ENCODE data around the gene ZNF784.

The ZNF784 gene

DNA sequence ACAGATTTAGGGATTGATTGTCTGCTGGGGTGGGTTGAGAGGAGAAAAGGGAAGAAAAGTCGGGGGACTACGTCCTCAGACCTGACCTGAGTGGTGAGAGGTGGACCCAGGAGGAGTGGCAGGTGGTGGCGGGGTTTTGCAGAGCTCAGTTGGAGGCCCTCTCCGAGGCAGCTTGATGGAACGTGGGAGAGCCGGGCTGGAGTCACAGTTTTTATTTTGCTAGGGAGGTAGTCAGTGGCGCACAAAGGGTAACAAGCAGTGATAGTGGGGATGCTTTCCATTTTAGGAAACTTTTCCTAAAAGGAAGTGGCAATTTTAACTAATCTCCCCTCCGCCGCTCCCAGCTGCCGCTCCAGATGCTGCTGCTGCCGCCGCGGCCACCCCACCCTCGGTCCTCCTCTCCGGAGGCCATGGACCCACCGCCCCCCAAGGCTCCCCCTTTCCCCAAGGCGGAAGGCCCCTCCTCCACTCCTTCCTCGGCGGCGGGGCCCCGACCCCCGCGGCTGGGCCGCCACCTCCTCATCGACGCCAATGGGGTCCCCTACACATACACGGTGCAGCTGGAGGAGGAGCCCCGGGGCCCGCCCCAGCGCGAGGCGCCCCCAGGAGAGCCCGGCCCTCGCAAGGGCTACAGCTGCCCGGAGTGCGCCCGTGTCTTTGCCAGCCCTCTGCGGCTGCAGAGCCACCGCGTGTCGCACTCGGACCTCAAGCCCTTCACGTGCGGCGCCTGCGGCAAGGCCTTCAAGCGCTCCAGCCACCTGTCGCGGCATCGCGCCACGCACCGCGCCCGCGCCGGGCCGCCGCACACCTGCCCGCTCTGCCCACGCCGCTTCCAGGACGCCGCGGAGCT, 18.0 kb upstream of the ZNF784 start:
- no peak for DNase-seq

DNA sequence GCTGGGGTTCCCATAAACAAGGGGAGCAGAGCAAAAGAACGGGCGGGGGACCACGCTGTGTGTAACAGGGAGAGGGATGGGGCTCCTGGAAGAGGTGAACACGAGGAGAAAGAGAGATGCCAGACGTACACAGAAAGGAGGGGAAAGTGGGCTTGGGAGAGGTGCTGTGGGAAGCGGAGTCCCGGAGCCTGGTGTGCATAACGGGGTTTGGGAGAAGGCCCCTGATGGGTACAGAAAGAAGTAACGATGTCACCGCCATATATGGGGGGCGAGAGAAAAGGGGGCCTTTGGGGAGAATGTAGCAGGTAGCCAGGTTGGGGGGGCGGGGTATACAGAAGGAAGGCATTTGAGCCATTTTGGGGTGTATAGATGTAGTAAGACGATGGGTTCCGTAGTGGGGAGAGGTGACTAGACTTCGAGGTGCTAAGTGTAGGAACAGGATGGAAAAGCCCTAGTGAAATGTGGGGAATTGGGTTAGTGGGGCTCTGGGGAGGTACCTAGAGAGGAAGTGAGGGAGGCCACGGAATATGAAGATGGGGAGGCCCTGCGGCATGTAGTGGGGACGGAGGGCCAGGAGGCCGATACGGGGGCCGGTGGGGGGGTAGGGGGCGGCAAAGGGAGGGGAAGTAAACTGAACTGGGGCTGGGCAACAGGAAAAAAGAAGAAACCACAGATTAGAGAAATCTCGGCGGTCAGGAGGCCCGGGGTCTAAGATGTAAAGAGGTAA, 17.2 kb upstream of the ZNF784 start:
- DNase-seq: peak; percentile 37

DNA sequence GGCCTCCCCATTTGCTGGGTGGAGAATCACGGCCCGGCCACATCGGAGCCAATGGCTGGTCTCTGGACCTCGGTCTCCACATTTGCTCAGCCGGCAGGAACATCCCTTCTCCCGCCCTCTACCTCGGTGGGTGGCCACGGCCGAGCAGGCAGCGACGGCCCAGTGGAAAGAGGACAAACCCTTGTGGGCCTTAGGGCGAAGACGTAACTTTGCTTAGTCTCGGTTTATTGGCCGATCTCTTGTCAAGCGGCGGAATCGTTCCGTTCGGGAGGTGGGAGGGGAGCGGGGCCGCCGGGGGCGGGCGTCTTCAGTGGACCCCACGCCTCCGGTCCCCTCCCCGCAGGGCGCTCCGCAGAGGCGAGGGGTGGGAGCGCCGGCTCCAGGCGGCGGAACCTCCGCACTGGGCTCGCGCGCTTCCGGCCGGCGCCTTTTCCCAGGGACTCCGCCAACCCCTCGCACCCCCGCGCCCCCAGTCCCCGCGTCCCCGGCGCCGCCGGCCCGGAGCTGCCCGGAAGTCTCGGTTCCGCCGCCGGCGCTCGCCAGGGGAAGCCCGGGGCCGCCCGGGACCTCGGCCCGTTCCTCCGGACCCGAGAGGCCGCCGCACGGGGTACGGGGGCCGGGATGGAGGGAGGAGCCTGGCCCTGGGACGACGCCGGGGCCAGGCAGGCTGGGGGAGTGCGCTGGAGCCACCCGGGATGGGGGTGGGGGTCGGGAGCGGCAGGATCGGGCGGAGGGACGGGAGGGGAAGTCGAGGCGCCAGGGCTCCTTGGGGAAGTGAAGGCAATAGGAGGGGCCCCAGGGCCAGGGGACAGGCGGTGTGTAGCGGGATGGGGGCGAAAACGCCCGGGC, 16.4 kb upstream of the ZNF784 start, which contains the start of gene ZNF580:
ZNF580 (plus strand) TSS at position 426 of the 849 bp plus-strand sequence. CDS start 1,507 bp downstream, outside the sequence.
- DNase-seq: peak; percentile 35

- no peak for DNase-seq
These were observed 15.7 kb upstream of the ZNF784 start for GRCh38 chr19:55640043-55640576.

DNA sequence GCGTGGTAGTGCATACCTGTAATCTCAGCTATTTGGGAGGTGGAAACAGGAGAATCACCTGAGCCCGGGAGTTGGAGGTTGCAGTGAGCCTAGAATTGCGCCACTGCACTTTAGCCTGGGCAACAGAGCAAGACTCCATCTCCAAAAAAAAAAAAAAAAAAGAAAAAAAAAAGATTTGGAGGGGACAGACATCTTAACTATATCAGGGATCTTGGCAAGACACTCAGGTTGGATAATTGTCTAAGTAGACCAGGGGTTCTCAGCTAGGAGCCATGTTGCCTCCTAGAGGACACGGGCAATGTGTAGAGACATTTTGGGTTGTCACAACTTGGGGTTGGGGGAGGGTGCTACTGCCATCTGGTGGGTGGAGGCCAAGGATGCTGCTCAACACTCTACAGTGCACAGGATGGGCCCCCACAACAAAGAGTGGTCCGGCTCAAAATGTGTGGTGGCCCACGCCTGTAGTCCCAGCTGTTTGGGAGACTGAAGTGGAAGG, 14.5 kb upstream of the ZNF784 start:
- DNase-seq: no peak

DNA sequence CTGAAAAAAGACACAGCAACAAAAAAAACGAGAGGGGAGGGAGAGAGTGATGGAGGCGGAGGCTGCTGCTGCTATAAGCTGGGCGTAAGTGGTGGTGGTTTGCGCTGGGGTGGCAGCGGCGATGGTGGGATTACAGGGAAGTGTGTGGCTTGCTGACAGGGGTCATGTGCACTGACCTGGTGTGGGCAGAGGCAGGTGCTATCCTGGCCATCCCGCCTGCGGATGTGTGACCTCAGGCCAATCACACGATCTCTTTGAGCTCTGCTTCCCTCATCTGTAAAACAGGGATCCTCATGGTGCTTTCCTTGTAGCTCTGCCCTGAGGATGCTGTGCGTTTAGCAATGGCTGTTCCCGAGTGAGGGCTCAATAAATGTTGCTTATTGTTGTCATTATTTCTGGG, 13.2 kb upstream of the ZNF784 start:
- no peak for DNase-seq

DNA sequence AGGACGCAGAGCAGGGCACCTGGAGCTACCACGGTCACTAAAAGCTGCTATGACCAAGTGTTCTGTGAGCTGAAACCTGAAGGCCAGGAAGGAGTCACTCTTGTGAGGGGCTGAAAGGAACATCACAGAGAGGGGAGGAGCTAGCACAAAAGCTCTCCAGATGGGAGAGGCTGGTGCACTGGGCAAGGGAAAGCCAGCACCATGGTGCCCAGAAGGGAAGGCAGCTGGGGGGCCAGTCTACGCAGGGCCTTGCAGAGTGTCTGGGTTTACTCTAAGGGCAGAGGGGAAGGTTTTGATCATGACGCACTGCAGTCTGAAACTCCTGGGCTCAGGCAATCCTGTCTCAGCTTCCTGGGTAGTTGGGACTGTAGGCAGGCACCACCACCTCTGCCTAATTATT, 12.4 kb upstream of the ZNF784 start:
- no peak for DNase-seq

DNA sequence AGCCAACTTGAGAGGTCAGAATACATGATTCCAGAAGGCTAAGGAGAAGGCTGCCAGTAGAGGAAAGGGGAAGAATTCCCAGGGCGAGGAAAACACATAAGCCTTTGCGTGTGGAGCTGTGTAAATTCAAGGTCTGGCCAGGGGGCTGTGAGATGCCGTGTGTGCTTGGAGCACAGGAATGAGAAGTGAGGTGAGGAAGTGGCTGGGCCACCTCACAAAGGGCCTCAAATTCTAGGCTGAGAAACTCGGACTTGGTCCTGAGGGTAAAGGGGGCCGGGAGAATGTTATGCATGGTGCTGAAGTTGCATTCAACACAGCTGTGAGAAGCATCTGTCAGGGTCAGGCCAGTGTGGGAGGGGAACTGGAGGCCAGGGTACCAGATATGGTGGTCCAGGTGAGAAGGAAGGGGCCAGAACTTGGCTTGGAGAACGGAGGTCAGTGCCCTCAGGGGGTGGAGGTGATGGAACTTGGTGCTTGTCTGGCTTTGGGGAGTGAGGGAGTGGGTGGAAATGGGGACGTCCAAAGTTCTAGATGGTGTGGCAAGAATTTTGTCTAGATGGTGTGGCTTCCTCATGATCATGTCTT, 11.6 kb upstream of the ZNF784 start:
- DNase-seq: no peak

DNA sequence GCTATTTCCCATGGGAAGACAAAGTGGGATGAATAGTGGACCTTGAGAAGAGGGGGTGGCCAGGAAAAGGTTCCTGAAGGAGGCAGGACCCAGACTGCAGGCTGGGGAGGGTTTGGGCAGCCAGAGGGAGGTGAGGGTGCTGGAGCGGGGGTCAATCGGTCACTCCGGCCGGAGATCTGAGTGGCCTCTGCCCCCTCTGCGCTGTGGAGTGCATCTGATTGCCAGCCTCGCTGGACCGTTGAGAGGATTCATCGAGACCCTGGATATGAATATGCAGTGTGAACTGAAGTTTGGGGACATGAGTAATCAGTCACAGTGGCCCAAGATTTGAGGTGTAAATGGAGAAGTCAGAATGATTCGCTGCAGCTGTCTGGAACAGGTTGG, 11.0 kb upstream of the ZNF784 start:
- no peak for DNase-seq

DNA sequence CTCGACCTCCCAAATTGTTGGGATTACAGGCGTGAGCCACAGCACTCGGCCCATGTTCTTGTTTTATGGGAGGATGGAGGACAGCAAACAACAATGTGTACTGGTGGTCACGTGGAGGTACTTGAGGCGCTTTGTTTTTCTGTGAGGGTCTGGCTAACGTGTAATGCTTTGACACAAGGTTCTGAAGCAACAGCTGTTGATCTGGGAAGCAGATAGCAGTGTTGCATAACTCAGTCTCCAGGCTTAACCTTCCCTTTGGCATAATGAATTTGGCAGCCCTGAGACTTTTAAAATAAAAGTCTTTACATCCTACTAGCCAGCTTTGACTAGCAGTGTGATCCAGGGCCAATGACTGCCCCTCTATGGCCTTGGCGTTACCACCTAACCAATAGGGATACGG, 9.5 kb upstream of the ZNF784 start:
- DNase-seq: no peak

GRCh38 chr19:55632463-55632834, 8.1 kb upstream of the ZNF784 start:
- DNase-seq: peak; percentile 86

GRCh38 chr19:55626350-55626749, 2.0 kb upstream of the ZNF784 start:
- no peak for DNase-seq

DNA sequence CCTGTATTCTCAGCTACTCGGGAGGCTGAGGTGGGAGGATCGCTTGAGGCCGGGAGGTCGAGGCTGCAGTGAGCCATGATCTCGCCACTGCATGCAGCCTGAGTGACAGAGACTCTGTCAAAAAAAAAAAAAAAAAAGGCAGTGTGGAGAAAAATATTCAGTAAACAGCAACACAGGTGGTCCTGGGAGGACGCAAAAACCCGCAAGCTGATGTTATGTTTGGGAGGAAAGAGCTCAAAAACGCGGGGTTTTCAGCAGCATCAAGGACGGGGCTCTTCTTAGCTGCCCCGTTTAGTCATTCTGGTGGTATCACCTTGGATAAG, 599 bp upstream of the ZNF784 start:
- DNase-seq: no peak

DNA sequence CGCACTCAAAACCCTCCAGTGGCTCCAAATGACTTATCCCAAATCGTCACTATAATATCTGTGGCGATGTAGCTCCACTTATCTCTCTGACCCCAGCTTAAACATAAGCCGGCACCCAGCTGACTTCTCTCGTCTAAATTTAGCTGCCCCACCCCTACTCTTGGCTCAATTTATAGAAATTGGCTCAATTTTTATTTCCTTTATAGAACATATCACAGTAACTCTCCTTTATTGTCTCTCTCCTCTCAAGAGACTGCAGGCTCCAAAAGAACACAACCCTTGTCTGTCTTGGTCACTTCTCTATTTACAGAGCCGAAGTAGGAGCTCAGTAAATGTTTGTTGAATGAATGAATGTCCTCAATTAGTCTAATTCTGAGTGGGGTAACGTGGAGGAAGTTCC, 805 bp downstream of the ZNF784 start:
- no peak for DNase-seq

DNA sequence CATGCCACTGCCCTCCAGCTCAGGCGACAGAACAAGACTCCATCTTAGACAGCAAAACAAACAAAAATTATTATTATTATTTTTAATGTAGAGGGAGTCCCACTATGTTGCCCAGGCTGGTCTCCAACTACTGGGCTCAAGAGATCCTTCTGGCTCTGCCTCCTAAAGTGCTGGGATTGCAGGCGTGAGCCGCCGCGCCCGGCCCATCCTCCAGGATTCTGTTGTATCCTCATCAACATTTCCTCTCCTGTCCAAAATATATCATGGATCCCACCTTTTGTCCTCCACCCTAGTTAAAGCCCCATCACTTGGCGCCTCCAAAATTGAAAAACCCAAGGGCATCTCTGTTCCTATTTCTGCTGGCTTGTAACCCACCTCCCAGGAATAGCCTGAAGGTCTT, 1.2 kb downstream of the ZNF784 start:
- no peak for DNase-seq

DNA sequence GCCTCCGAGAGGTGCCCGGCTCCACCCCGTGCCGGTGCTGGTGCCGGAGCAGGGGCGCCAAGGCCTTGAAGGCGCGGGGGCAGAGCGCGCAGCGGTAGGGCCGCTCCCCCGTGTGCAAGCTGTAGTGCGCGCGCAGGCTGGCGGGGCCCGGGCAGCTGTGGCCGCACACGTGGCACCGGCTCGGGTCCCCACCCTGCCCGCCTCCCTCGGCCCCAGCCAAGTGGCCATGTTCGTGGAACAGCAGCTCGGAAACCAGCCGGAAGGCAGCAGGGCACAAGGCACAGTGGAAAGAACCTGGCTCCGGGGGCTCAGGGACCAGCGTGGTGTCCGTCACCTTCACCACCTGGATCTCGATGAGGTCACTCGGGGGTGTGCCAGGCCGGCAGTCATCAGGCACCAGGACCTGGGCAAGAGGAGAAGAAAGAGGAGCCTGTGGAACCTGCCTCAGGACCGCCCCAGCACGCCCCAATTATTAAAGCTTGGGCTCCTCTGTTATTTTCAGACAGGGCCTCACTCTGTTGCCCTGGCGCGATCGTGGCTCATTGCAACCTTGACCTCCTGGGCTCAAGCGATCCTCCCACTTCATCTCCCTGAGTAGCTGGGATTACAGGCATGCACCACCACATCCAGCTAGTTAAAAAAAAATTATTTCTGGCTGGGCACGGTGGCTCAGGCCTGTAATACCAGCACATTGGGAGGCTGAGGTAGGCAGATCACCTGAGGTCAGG, 2.0 kb downstream of the ZNF784 start:
- no peak for DNase-seq

DNA sequence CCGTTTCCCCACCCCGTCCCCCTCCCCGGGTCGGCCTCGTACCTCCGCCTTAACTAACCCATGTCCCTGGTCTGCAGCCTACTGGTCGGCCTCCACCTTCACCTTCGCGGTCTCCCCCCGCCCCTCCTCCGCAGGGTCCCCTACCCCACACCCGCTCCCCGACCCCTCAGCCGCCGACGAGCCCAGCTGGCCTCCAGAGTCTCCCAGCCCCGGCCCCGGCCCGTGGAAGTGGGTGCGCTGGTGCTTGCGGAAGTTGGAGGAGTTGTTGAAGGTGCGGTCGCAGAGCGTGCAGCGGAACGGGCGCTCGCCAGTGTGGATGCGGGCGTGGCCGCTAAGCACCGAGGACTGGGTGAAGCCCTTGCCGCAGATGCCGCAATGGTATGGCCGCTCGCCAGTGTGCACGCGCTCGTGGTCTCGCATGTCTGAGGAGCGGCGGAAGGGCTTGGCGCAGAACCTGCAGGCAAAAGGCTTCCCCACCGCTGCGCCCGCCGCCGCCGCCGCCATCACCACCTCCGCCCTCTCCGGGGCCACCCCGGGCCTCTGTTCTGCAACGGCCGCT, 2.6 kb downstream of the ZNF784 start:
- DNase-seq: no peak

DNA sequence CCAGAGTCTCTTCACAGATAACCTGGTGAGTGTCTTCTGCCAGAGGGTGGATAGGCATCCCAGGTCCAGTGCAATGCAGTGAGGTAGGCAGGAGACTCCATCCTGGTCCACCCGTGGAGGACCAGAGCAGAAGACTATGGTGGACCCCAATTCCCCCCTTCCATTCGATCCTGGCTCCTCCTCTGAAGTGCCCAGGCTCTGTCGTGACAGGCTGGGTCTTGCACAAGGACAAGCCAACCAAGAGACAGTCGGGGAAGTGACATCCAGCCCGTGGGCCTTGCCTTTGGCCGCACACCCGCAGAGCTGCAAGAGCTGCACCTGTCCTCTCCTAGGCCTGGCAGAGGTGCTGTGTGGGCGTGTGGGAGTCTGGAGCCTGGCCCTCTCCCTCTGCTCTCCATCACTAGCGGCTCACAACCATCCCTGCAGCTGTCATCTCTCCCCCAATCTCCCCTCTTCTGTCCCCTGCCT, 3.1 kb downstream of the ZNF784 start:
- DNase-seq: no peak

- DNase-seq: no peak
These were observed 3.8 kb downstream of the ZNF784 start for GRCh38 chr19:55620410-55621204.

GRCh38 chr19:55619286-55619685, 5.1 kb downstream of the ZNF784 start:
- no peak for DNase-seq

- DNase-seq: no peak
These were observed 5.9 kb downstream of the ZNF784 start for GRCh38 chr19:55618426-55618825.
